GM18505 (cell line): ENCODE measurements around the gene GSG1L.
"Not testable (repeated sequence)": the region's sequence is repeated elsewhere in the genome, so short reads cannot be mapped to it uniquely, and the experiment has no call there.

Experiments used
- ATAC-seq: cut with Tn5 transposase; IDR thresholded peaks from one replicate; pipeline ENCODE4 v1.9.1; 2021; ENCODE audit not compliant: unreplicated experiment
- POLR2A ChIP-seq: IDR thresholded peaks from 4 replicates; pipeline ENCODE4 v1.6.1; 2011; ENCODE audit warnings: borderline replicate concordance; ENCODE audit not compliant: insufficient read depth, insufficient read length; ENCODE audit errors: extremely low read depth

Gene GSG1L

GRCh38 chr16:27903046-27903655, 160.4 kb downstream of the GSG1L start:
- no peak for TF ChIP-seq POLR2A
- ATAC-seq: no peak

- TF ChIP-seq POLR2A: no peak
- no peak for ATAC-seq
Measured at GRCh38 chr16:27902551-27902950, 161.0 kb downstream of the GSG1L start.

- ATAC-seq: no peak
Measured at GRCh38 chr16:27901956-27902355, 161.6 kb downstream of the GSG1L start.

GRCh38 chr16:27899736-27900135, 163.8 kb downstream of the GSG1L start:
- no peak for ATAC-seq
- no peak for TF ChIP-seq POLR2A

More at GRCh38 chr16:27901956-27902355, 161.6 kb downstream of the GSG1L start:
- no peak for TF ChIP-seq POLR2A

- ATAC-seq: no peak
- no peak for TF ChIP-seq POLR2A
Measured at GRCh38 chr16:27894386-27894785, 169.1 kb downstream of the GSG1L start.

- no peak for ATAC-seq
- no peak for TF ChIP-seq POLR2A
Measured at GRCh38 chr16:27892879-27893278, 170.6 kb downstream of the GSG1L start.

GRCh38 chr16:27890866-27891265, 172.6 kb downstream of the GSG1L start:
- no peak for ATAC-seq
- TF ChIP-seq POLR2A: no peak

GRCh38 chr16:27890006-27890405, 173.5 kb downstream of the GSG1L start:
- no peak for TF ChIP-seq POLR2A
- ATAC-seq: no peak

GRCh38 chr16:27883576-27883975, 179.9 kb downstream of the GSG1L start:
- ATAC-seq: no peak
- TF ChIP-seq POLR2A: no peak

- ATAC-seq: no peak
- TF ChIP-seq POLR2A: no peak
Measured at GRCh38 chr16:27880287-27880686, 183.2 kb downstream of the GSG1L start.

- no peak for ATAC-seq
- TF ChIP-seq POLR2A: no peak
Measured at GRCh38 chr16:27879601-27880247, 183.8 kb downstream of the GSG1L start.

GRCh38 chr16:27872627-27873026, 190.9 kb downstream of the GSG1L start:
- not testable (repeated sequence) for ATAC-seq

GRCh38 chr16:27870116-27870798, 193.3 kb downstream of the GSG1L start:
- no peak for TF ChIP-seq POLR2A

GRCh38 chr16:27869411-27869810, 194.1 kb downstream of the GSG1L start:
- ATAC-seq: no peak
- no peak for TF ChIP-seq POLR2A

More at GRCh38 chr16:27870116-27870798, 193.3 kb downstream of the GSG1L start:
- no peak for ATAC-seq
